HG02852 (cell line): ENCODE measurements around the gene TMEM114.

Source experiments
- ATAC-seq: cut with Tn5 transposase; IDR thresholded peaks from one replicate; pipeline ENCODE4 v1.9.1; 2021; ENCODE audit warnings: mild to moderate bottlenecking, moderate library complexity; ENCODE audit not compliant: unreplicated experiment

TMEM114 gene

GRCh38 chr16:8589900-8590688, at the start of gene TMEM114:
Gene TMEM114, minus strand, starts transcription at chr16:8590511. Its CDS starts 673 bp downstream, at chr16:8589838.
- ATAC-seq, result no peak

- ATAC-seq, result no peak
These were observed 49.4 kb upstream of the TMEM114 start for GRCh38 chr16:8639694-8640093.

GRCh38 chr16:8634991-8635736, 44.9 kb upstream of the TMEM114 start:
- ATAC-seq, result no peak

GRCh38 chr16:8632675-8633182, 42.4 kb upstream of the TMEM114 start:
- no peak for ATAC-seq

GRCh38 chr16:8631818-8632465, 41.6 kb upstream of the TMEM114 start:
- no peak for ATAC-seq

- no peak for ATAC-seq
These were observed 41.1 kb upstream of the TMEM114 start for GRCh38 chr16:8631373-8631772.

- no peak for ATAC-seq
These were observed 40.1 kb upstream of the TMEM114 start for GRCh38 chr16:8630255-8630953.

- ATAC-seq, result no peak
These were observed 38.8 kb upstream of the TMEM114 start for GRCh38 chr16:8628981-8629725.

- ATAC-seq, result no peak
These were observed 37.1 kb upstream of the TMEM114 start for GRCh38 chr16:8627456-8627855.

- no peak for ATAC-seq
These were observed 36.6 kb upstream of the TMEM114 start for GRCh38 chr16:8626946-8627345.

GRCh38 chr16:8625491-8626087, 35.3 kb upstream of the TMEM114 start:
- no peak for ATAC-seq

GRCh38 chr16:8623634-8624033, 33.3 kb upstream of the TMEM114 start:
- ATAC-seq, result no peak

GRCh38 chr16:8622315-8622656, 32.0 kb upstream of the TMEM114 start:
- ATAC-seq, result peak; percentile 10

GRCh38 chr16:8621572-8622314, 31.4 kb upstream of the TMEM114 start, which contains the start of gene METTL22:
Gene METTL22, plus strand, starts transcription at chr16:8621698. Its CDS starts 3,968 bp downstream, at chr16:8625666.
- peak; percentile 83 for ATAC-seq

- ATAC-seq, result no peak
These were observed 30.9 kb upstream of the TMEM114 start for GRCh38 chr16:8621222-8621571.

- no peak for ATAC-seq
These were observed 30.2 kb upstream of the TMEM114 start for GRCh38 chr16:8620535-8620934.

- ATAC-seq, result no peak
These were observed 29.5 kb upstream of the TMEM114 start for GRCh38 chr16:8619671-8620370.

GRCh38 chr16:8614435-8615029, 24.2 kb upstream of the TMEM114 start:
- no peak for ATAC-seq
